CD4-positive, CD25-positive, alpha-beta regulatory T cell (primary cell): ENCODE results near the gene MUC7. TPM values are rescaled to one million over a fixed set of nuclear protein-coding genes. Genes with fewer than 3 reads are reported as not detected.

Experiments used
- polyA plus RNA-seq, 4 donors: library from polyadenylated mRNA; unstranded; fragments of 300-500 nt; fragmentation: Illumina TruSeq; gene quantifications; one replicate each; pipeline ENCODE4 v1.2.3, GENCODE V29; 2021
- total RNA-seq: library from RNA; stranded (reverse); gene quantifications from one replicate; pipeline ENCODE4 v1.2.3, GENCODE V29; 2022

MUC7 gene
- total and polyA plus RNA-seq, 5 donors from 2014 or later, result not detected

Other genes starting within 250 kb of the MUC7 start
- gene FDCSP, start 246.1 kb upstream of the MUC7 start, total RNA-seq, result not detected
- not detected for gene FDCSP, start 246.1 kb upstream of the MUC7 start, polyA plus RNA-seq
- not detected for gene CSN3, start 229.6 kb upstream of the MUC7 start, total RNA-seq
- gene CSN3, start 229.6 kb upstream of the MUC7 start, polyA plus RNA-seq, result not detected
- not detected for gene CABS1, start 137.2 kb upstream of the MUC7 start, total RNA-seq
- gene CABS1, start 137.2 kb upstream of the MUC7 start, polyA plus RNA-seq, result not detected
- not detected for gene SMR3A, start 111.4 kb upstream of the MUC7 start, total RNA-seq
- not detected for gene SMR3A, start 111.4 kb upstream of the MUC7 start, polyA plus RNA-seq
- not detected for gene SMR3B, start 89.1 kb upstream of the MUC7 start, total RNA-seq
- gene SMR3B, start 89.1 kb upstream of the MUC7 start, polyA plus RNA-seq, result not detected
- gene OPRPN, start 74.3 kb upstream of the MUC7 start, total RNA-seq, result not detected
- gene OPRPN, start 74.3 kb upstream of the MUC7 start, polyA plus RNA-seq, result not detected
- not detected for gene AMTN, start 46.4 kb downstream of the MUC7 start, total RNA-seq
- not detected for gene AMTN, start 46.4 kb downstream of the MUC7 start, polyA plus RNA-seq
- gene AMBN, start 120.1 kb downstream of the MUC7 start, total RNA-seq, result not detected
- gene AMBN, start 120.1 kb downstream of the MUC7 start, polyA plus RNA-seq, result not detected
- not detected for gene ENAM, start 156.5 kb downstream of the MUC7 start, total RNA-seq
- gene ENAM, start 156.5 kb downstream of the MUC7 start, polyA plus RNA-seq, result not detected
- gene JCHAIN, start 194.3 kb downstream of the MUC7 start, total RNA-seq, result 0.84 TPM
- 1 to 10 TPM in 3 of 4 donors, not detected in 1; 1.2 to 5.2 (median 2.1) TPM for gene JCHAIN, start 194.3 kb downstream of the MUC7 start, polyA plus RNA-seq
- 17.5 TPM for gene UTP3, start 216.3 kb downstream of the MUC7 start, total RNA-seq
- 10 to 100 TPM in 3 of 4 donors, 1 to 10 TPM in 1; 8.8 to 13.7 (median 12.1) TPM for gene UTP3, start 216.3 kb downstream of the MUC7 start, polyA plus RNA-seq
- gene RUFY3, start 249.8 kb downstream of the MUC7 start, total RNA-seq, result 14.9 TPM
- gene RUFY3, start 249.8 kb downstream of the MUC7 start, polyA plus RNA-seq, result 1 to 10 TPM in 3 of 4 donors, under 1 TPM in 1; 0.79 to 1.9 (median 1.4) TPM